NT2/D1 (cell line): ENCODE results near the gene EIF1.
A peak's percentile ranks its signal among the peaks of the same experiment; 100 is the strongest.
"Not testable (repeated sequence)": the region's sequence is repeated elsewhere in the genome, so short reads cannot be mapped to it uniquely, and the experiment has no call there.

Source experiments
- DNase-seq: peaks from one replicate; pipeline ENCODE4 v3.0.0-alpha.2; 2011; ENCODE audit warnings: low read depth, low spot score
- H3K27me3 ChIP-seq: 2 replicates; pipeline ENCODE4 v1.6.0; 2011; ENCODE audit warnings: mild to moderate bottlenecking; ENCODE audit not compliant: insufficient read length, insufficient read depth
- H3K36me3 ChIP-seq: 2 replicates; pipeline ENCODE4 v1.6.1; 2011; ENCODE audit warnings: mild to moderate bottlenecking, low read length, mixed read lengths; ENCODE audit not compliant: insufficient read depth, insufficient read length
- H3K4me1 ChIP-seq: 2 replicates; pipeline ENCODE4 v1.5.1; 2011; ENCODE audit not compliant: insufficient read depth, insufficient read length
- H3K4me3 ChIP-seq: 2 replicates; pipeline ENCODE4 v1.5.1; 2011; ENCODE audit warnings: low read depth; ENCODE audit not compliant: insufficient read length
- H3K9ac ChIP-seq: 2 replicates; pipeline ENCODE4 v1.6.0; 2011; ENCODE audit warnings: low read depth; ENCODE audit not compliant: insufficient read length
- H3K9me3 ChIP-seq: 2 replicates; pipeline ENCODE4 v1.5.1; 2011; ENCODE audit warnings: mild to moderate bottlenecking, low read length; ENCODE audit not compliant: insufficient read depth
- SUZ12 ChIP-seq: IDR thresholded peaks from 2 replicates; pipeline ENCODE4 v1.6.1; 2011; ENCODE audit not compliant: insufficient read length, insufficient read depth; ENCODE audit errors: extremely low read depth
- YY1 ChIP-seq: IDR thresholded peaks from 2 replicates; pipeline ENCODE4 v1.6.1; 2011; ENCODE audit not compliant: insufficient read length, insufficient read depth
- ZNF274 ChIP-seq: IDR thresholded peaks from 2 replicates; pipeline ENCODE4 v1.6.1; 2011; ENCODE audit warnings: mild to moderate bottlenecking, low read depth, low read length

The EIF1 gene

GRCh38 chr17:41688641-41689496, at the start of gene EIF1:
TSS of gene EIF1 (plus strand) at chr17:41688885. CDS start at chr17:41689039, 154 bp downstream.
- peak; percentile 97 for DNase-seq
- H3K4me1 ChIP-seq = no peaks in the 10 kb centered on the region
- no peaks in the 10 kb centered on the region for H3K27me3 ChIP-seq
- peaks cover 20% of the 10 kb centered on the region for H3K9me3 ChIP-seq
- peak within 1 kb of the TSS; percentile 93 for H3K4me3 ChIP-seq
- H3K36me3 ChIP-seq = peaks cover 45% of the 10 kb centered on the region
- TF ChIP-seq YY1 (no peak), ZNF274 (no peak), SUZ12 (no peak)
- peak within 1 kb of the TSS; percentile 96 for H3K9ac ChIP-seq

DNA sequence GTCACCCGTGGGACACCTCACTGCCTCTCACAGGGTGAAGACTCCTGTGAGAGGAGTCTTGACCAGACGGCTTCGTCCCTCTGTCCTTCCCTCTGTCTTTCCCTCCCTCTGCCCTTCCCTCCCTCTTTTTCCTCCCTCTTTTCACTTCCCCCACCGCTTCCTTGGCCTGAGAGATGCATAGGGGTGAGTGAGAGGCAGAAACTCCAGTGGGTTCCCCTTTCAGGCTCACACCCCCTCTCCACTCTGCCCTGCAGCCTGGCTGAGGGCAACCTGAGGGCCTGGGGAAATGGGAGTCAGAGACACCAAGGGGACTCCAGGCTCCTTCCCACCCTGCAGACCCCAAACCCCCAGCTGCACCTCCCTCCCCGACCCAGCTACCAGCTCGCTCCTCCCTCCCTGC, 49.7 kb upstream of the EIF1 start:
- H3K27me3 ChIP-seq = no peaks in the 10 kb centered on the region
- peaks cover 13% of the 10 kb centered on the region for H3K4me1 ChIP-seq
- H3K9me3 ChIP-seq = no peaks in the 10 kb centered on the region
- H3K4me3 ChIP-seq = no peak overlapping the region
- no peaks in the 10 kb centered on the region for H3K36me3 ChIP-seq
- no peak overlapping the region for H3K9ac ChIP-seq
- TF ChIP-seq YY1 = no peak
- TF ChIP-seq ZNF274 = no peak
- no peak for TF ChIP-seq SUZ12
- no peak for DNase-seq

- TF ChIP-seq SUZ12 (no peak), ZNF274 (no peak), YY1 (no peak)
Measured at GRCh38 chr17:41639492-41640473, 48.9 kb upstream of the EIF1 start.

GRCh38 chr17:41640596-41640995, 48.1 kb upstream of the EIF1 start:
- H3K4me3 ChIP-seq, H3K9me3 ChIP-seq, H3K9ac ChIP-seq, H3K36me3 ChIP-seq, H3K27me3 ChIP-seq, DNase-seq, H3K4me1 ChIP-seq: not testable (repeated sequence)

More at GRCh38 chr17:41639492-41640473, 48.9 kb upstream of the EIF1 start:
- H3K27me3 ChIP-seq = no peaks in the 10 kb centered on the region
- H3K9ac ChIP-seq = no peak overlapping the region
- no peaks in the 10 kb centered on the region for H3K36me3 ChIP-seq
- no peaks in the 10 kb centered on the region for H3K9me3 ChIP-seq
- peaks cover 10% of the 10 kb centered on the region for H3K4me1 ChIP-seq
- no peak overlapping the region for H3K4me3 ChIP-seq
- no peak for DNase-seq

DNA sequence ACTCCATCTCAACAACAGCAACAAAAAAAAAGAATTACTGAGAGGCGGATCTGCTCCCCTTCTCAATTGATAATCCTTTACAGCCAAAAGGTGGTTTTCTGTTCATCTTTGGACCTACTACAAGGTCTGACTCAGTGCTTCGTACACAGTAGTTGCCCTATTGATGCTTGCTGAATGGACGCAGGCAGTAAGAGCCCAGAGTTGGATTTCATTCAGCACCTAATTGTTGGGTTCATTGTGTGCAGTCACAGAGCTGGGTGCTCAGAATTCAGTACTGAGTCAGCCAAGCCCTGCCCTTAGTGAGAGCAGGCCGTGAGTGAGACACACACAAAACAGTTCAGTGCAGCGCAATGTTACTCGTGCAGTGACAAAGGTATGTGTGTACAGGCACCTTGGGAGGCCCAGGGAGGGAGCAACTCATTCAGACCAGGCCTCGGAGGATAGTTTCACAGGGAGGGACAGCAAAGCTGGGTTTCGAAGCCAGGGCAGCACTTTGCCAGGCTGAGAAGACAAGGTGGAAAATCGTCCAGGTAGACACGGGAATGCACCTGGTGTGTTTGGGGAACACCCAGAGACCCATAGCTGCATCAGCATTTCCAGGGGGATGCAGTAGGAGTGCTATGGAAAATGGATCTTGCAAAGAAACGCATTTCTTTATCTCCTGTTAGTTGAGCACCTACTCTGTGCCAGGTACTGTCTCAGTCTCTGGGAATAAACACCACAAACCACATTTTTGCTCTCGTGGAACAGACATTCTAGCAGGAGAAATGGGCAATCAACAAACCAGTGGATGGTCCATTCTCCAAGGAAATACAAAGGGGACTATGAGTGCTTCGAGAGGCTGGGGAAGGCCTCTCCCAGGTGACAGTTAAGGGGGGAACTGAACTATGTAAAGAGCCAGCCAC, 46.2 kb upstream of the EIF1 start:
- no peaks in the 10 kb centered on the region for H3K9me3 ChIP-seq
- H3K4me3 ChIP-seq = no peak overlapping the region
- no peaks in the 10 kb centered on the region for H3K27me3 ChIP-seq
- DNase-seq = no peak
- H3K4me1 ChIP-seq = peaks cover 5% of the 10 kb centered on the region
- H3K36me3 ChIP-seq = no peaks in the 10 kb centered on the region
- peak overlapping the region; percentile 24 for H3K9ac ChIP-seq
- no peak for TF ChIP-seq ZNF274
- TF ChIP-seq YY1 = no peak
- no peak for TF ChIP-seq SUZ12

- peak overlapping the region; percentile 50 for H3K9ac ChIP-seq
- DNase-seq = no peak
- no peak overlapping the region for H3K4me3 ChIP-seq
- H3K27me3 ChIP-seq = no peaks in the 10 kb centered on the region
- no peak for TF ChIP-seq ZNF274
- TF ChIP-seq SUZ12 = no peak
- TF ChIP-seq YY1 = no peak
- H3K4me1 ChIP-seq = peaks cover 13% of the 10 kb centered on the region
- H3K9me3 ChIP-seq = no peaks in the 10 kb centered on the region
- H3K36me3 ChIP-seq = no peaks in the 10 kb centered on the region
Measured at GRCh38 chr17:41647038-41647813, 41.5 kb upstream of the EIF1 start.
